Measurements from ENCODE around the gene ENPP4.

ENPP4 gene

DNA sequence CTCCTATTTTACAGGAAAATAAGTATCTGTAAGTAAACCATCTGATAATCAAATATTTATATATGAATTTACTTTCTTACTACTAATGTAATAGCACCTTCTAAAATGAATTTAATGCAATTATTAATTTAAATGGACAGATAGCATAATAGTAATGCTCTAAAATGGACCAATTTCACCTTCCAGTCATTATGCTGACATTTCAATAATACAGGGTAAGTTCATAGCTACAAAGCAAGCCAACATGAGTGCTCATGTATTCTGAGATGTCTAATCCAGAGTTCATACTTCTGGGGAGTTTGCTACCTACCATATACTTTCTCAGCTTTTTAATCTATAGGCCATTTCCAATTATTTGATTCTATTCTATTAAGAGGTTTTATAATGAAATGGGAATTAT, 29.4 kb downstream of the ENPP4 start:
- H3K4me1 Mint-ChIP-seq (ENCODE audit: low read depth) = no peaks in the 10 kb centered on the region

DNA sequence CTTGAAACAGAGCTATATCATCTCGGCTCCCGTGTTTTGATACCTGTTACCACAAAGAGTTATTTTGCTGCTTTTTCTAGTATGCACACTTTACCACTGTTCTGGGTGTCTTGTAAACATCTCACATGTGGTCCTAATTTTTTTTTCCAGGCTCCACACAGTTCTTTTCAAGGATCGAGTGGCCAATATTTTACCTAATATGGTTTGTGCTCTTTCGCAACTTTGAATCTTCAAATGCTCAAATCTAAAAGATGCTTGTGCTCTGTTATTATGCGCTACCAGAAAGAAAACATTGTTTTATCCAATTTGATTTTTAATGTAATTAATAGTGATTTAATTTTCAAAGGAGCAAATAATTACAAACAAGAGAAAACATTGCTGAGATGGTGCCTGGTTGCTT, 30.3 kb downstream of the ENPP4 start:
- Mint-ChIP-seq H3K4me3 (no peak overlapping the region), H3K9me3 (no peaks in the 10 kb centered on the region), H3K36me3 (ENCODE audit: low read depth) (no peaks in the 10 kb centered on the region), H3K27ac (no peak overlapping the region), H3K4me1 (ENCODE audit: low read depth) (no peaks in the 10 kb centered on the region), H3K27me3 (peaks cover 17% of the 10 kb centered on the region)

More for the DNA sequence above, 29.4 kb downstream of the ENPP4 start:
- H3K4me3 Mint-ChIP-seq = no peak overlapping the region
- H3K27ac Mint-ChIP-seq = no peak overlapping the region
- H3K27me3 Mint-ChIP-seq = peaks cover 17% of the 10 kb centered on the region
- H3K9me3 Mint-ChIP-seq = no peaks in the 10 kb centered on the region
- no peaks in the 10 kb centered on the region for H3K36me3 Mint-ChIP-seq (ENCODE audit: low read depth)

DNA sequence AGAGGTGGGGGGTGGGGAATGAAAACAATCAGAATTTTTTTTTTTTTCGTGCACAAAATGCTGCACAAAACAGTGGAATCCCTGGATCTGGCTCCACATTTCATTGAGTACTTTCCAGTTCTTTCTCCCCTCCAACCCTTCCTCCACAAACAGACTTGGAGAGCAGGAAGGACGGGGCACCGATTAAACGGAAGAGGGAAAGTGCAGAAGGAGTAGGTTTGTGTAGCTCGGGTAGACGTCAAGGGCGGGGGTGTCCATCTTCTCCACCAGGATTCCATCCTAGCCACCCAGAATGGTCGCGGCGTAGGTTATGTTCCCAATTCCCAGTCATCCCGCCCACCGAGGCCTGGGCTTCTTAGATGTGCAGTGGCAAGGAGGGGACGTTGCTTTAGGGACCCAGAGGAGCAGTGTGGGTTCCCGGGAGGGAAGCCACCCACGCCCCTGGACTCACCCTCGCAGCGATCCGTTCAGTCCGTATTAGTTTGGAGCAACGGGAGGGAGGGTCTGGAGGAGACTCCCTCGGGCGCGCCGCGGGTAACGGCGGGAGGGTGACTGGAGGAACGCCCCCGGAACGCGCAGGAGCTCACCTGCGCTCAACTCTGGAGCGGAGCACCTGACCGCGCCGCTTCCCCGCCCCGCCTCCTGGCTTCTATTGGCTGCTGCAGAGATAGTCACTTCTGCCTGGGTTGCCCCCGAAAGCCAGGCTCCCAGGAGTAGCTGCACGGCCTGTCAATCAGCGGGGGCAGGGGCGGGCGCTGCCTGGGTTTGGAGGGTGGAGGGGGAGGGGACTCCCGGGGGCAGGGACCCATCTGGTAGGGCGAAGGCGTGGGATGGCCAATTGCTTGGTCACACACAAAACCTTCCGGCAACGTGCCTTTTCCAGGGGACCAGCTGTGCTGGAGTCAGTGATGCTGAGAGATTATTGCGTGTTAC, 40.8 kb downstream of the ENPP4 start, which contains the start of gene ENPP5:
Gene ENPP5, minus strand, starts transcription at position 624 of the 933 bp plus-strand sequence. CDS start 2,718 bp downstream, outside the sequence.
- Mint-ChIP-seq H3K27me3 (peaks cover 18% of the 10 kb centered on the region), H3K4me3 (peak within 1 kb of the TSS; percentile 81), H3K9me3 (no peaks in the 10 kb centered on the region), H3K4me1 (ENCODE audit: low read depth) (peaks cover 24% of the 10 kb centered on the region), H3K36me3 (ENCODE audit: low read depth) (no peaks in the 10 kb centered on the region), H3K27ac (peak within 1 kb of the TSS; percentile 21)

DNA sequence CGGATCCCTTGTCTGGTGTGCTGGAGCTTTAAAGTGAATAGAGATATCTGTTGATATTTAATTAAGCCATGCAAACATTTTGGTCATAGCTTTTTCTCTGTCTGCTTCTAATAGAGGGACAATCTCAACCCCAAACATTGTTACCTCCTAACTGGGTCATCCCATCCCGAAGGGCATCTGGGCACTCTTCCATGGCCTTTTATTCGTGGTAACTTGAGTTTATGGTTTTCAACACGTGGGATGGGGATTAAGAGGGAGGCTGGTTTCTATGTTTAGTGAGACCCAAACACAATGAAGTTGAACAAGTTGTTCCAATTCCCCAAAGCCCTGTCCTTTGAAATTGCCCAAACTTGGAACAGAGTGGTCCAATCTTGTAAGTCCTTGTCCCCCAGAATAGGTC, 42.4 kb downstream of the ENPP4 start:
- no peaks in the 10 kb centered on the region for H3K36me3 Mint-ChIP-seq (ENCODE audit: low read depth)
- peaks cover 19% of the 10 kb centered on the region for H3K27me3 Mint-ChIP-seq
- no peak overlapping the region for H3K4me3 Mint-ChIP-seq
- H3K9me3 Mint-ChIP-seq = no peaks in the 10 kb centered on the region
- H3K27ac Mint-ChIP-seq = no peak overlapping the region
- H3K4me1 Mint-ChIP-seq (ENCODE audit: low read depth) = peaks cover 34% of the 10 kb centered on the region

DNA sequence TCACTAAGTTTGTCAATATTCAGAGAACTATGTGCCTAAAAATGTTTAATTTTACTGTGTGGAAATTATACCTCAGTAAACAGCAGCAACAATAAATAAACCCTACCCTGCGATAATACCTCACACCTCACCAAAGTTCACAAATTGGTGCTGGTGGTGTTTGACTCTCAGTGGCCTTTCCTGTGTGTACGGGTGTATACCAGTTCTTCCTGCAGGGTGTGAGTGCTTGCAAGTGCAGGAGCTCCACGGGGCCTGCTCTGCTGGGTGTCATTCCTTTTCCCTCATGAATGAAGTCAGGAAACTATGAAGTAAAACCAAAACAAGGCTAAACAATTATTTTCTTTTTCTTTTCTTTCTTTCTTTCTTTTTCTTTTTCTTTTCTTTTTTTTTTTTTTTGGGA, 45.1 kb downstream of the ENPP4 start:
- Mint-ChIP-seq H3K9me3 (no peaks in the 10 kb centered on the region), H3K27ac (no peak overlapping the region), H3K27me3 (peaks cover 32% of the 10 kb centered on the region), H3K4me1 (ENCODE audit: low read depth) (peaks cover 32% of the 10 kb centered on the region), H3K4me3 (no peak overlapping the region), H3K36me3 (ENCODE audit: low read depth) (no peaks in the 10 kb centered on the region)

DNA sequence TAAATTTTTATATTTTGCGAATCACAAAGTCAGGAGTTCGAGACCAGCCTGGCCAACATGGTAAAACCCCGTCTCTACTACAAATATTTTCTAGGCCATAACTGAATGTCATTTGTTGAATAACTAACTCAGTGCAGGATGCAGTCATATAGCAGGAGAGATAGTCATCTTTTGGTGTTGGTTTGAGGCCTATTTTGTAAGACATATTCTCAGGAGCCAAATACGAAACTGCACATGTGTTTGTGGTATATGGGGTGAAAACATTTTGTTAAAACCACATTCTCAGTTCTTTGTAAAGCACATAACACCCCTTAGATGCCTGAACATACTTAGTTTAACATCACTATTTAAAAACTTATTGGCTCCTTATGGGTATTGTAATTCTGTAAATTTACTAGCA, 45.7 kb downstream of the ENPP4 start:
- Mint-ChIP-seq H3K9me3 (no peaks in the 10 kb centered on the region), H3K27me3 (peaks cover 31% of the 10 kb centered on the region), H3K4me3 (peak overlapping the region; percentile 8), H3K36me3 (ENCODE audit: low read depth) (no peaks in the 10 kb centered on the region), H3K4me1 (ENCODE audit: low read depth) (peaks cover 27% of the 10 kb centered on the region), H3K27ac (peak overlapping the region; percentile 34)

DNA sequence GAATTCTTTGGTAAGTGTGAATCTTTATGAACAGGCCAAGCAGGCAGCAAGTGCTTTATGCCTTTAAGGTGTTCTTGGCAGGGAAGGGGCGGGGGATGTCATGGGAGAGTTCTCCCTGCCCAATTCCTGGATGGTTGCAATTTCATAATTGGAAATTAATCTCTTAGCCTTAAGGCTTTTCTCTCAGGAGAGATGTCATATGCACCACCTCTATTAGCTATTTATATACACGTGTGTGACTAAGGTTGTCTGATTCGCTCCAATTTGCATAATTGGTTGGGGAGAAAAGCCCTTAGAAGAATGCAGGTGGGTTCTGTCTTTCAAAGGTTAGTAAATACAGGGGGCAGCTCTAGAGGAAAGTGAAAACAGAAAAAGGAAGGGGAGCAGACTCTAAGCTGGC, 46.2 kb downstream of the ENPP4 start:
- H3K9me3 Mint-ChIP-seq = no peaks in the 10 kb centered on the region

DNA sequence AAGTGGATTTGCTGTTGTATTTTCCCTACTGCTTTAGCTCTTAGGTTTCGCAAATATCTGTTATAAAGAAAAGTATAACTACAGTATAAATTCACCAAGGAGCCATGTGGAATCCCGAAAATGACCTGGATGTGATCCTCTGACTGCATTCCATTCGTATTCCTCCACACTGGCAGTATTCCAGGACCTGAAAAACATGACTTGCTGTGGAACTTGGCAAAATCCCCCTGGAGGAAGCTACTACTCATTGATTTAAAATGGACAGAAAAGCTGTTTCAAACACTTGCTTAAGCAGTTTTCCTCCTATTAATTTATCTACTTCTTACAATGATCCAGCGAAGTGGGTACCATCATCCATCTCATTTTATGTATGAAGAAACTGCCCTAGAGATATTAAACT, 54.3 kb downstream of the ENPP4 start:
- H3K36me3 Mint-ChIP-seq (ENCODE audit: low read depth) = no peaks in the 10 kb centered on the region
- H3K4me3 Mint-ChIP-seq = no peak overlapping the region
- peaks cover 49% of the 10 kb centered on the region for H3K27me3 Mint-ChIP-seq
- no peaks in the 10 kb centered on the region for H3K4me1 Mint-ChIP-seq (ENCODE audit: low read depth)
- no peaks in the 10 kb centered on the region for H3K9me3 Mint-ChIP-seq
- no peak overlapping the region for H3K27ac Mint-ChIP-seq

More for the DNA sequence above, 46.2 kb downstream of the ENPP4 start:
- Mint-ChIP-seq H3K4me3 (no peak overlapping the region), H3K4me1 (ENCODE audit: low read depth) (peaks cover 24% of the 10 kb centered on the region), H3K27ac (no peak overlapping the region), H3K27me3 (peaks cover 31% of the 10 kb centered on the region), H3K36me3 (ENCODE audit: low read depth) (no peaks in the 10 kb centered on the region)

DNA sequence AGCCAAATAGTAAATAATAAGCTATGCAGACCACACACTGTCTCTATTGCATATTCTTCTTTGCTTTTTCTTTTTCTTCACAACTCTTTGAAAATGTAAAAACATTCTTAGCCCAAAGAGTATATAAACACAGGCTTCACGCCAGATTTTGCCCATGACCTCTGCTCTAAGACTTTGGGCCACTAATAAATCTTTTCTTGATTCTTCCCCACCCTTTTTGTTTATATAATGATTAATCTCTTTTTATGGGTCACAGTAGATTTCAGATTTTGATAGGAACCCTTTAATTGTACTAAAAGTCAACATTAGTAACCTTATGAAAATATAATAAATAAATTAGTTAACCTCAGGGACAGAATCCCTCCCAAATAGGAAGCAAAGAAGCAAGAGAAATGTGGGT, 56.8 kb downstream of the ENPP4 start:
- Mint-ChIP-seq H3K4me1 (ENCODE audit: low read depth) (no peaks in the 10 kb centered on the region), H3K27me3 (peaks cover 39% of the 10 kb centered on the region), H3K9me3 (no peaks in the 10 kb centered on the region), H3K27ac (no peak overlapping the region), H3K4me3 (no peak overlapping the region), H3K36me3 (ENCODE audit: low read depth) (no peaks in the 10 kb centered on the region)

DNA sequence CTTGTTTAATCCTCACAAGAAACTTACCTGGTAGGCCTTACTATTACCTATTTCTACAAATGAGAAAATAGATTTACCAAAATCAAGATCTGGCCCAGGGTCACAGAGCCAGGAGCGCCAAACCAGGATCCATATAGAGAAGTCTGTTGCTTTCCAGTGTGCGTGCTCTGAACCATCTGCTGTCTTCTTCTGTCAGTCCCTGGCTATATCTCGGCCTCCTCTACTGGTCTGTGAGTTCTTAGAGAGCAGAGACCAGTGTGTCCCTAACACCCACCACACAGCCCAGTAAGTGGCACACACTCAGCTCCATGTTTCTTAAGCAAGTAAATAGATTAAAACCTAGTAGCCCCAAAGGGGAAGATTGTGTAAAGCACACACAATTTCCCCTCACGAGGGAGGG, 59.9 kb downstream of the ENPP4 start:
- no peaks in the 10 kb centered on the region for H3K4me1 Mint-ChIP-seq (ENCODE audit: low read depth)
- H3K27ac Mint-ChIP-seq = no peak overlapping the region
- no peak overlapping the region for H3K4me3 Mint-ChIP-seq
- no peaks in the 10 kb centered on the region for H3K9me3 Mint-ChIP-seq
- no peaks in the 10 kb centered on the region for H3K36me3 Mint-ChIP-seq (ENCODE audit: low read depth)
- peaks cover 31% of the 10 kb centered on the region for H3K27me3 Mint-ChIP-seq

DNA sequence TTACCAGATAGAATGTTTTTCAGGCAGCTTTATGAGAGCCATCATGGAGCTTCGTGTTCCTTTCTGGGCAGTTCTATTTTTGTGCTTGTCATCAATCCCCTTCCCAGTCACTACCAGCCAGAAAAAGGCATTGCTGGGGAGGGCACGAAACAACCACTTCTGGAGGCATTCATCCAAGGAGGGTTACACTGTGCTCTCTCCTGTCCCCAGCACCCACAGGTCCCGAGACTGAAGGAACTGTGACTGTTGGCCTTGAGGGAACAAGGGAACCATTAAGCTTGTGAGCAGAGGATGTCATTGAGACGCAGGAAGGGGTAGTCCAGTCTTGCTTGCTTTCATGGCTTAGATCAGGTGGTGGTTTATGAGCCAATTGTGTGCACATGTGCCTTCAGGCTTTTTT, 61.1 kb downstream of the ENPP4 start:
- Mint-ChIP-seq H3K4me1 (ENCODE audit: low read depth) (no peaks in the 10 kb centered on the region), H3K27ac (no peak overlapping the region), H3K36me3 (ENCODE audit: low read depth) (no peaks in the 10 kb centered on the region), H3K4me3 (no peak overlapping the region), H3K27me3 (peaks cover 29% of the 10 kb centered on the region), H3K9me3 (no peaks in the 10 kb centered on the region)

DNA sequence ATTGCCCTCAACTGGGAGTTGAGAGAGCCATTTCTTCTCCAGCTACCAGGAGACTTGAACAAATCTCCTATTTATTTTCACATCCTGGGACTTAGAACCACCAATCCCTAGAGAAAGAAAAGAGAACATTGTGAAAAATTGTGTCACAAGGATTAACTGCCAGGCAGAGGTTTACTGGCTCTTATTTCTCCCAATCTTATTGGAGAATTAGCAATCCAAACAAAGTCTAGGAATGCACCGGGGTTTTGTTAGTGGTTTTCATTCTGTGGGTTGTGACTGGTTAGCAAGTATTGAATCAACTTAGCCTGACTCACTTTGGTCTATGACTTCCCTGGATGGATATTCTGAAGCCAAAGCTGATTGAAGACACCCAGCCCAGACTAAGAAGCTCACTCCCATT, 62.2 kb downstream of the ENPP4 start:
- no peak overlapping the region for H3K27ac Mint-ChIP-seq
- H3K9me3 Mint-ChIP-seq = no peaks in the 10 kb centered on the region
- no peak overlapping the region for H3K4me3 Mint-ChIP-seq
- no peaks in the 10 kb centered on the region for H3K4me1 Mint-ChIP-seq (ENCODE audit: low read depth)
- H3K27me3 Mint-ChIP-seq = peaks cover 20% of the 10 kb centered on the region
- H3K36me3 Mint-ChIP-seq (ENCODE audit: low read depth) = no peaks in the 10 kb centered on the region
